GM21717 (cell line): ENCODE data around the gene CNR1.
"Not testable (repeated sequence)": the region's sequence is repeated elsewhere in the genome, so short reads cannot be mapped to it uniquely, and the experiment has no call there.

Experiments used
- ATAC-seq: cut with Tn5 transposase; IDR thresholded peaks from one replicate; pipeline ENCODE4 v1.9.1; 2021; ENCODE audit warnings: mild to moderate bottlenecking, moderate library complexity; ENCODE audit not compliant: unreplicated experiment

CNR1 gene

GRCh38 chr6:88165844-88166492, at the start of gene CNR1:
CNR1 (minus strand) TSS chr6:88166347; CDS start chr6:88145274, 21,073 bp downstream.
- ATAC-seq, result peak; percentile 41

DNA sequence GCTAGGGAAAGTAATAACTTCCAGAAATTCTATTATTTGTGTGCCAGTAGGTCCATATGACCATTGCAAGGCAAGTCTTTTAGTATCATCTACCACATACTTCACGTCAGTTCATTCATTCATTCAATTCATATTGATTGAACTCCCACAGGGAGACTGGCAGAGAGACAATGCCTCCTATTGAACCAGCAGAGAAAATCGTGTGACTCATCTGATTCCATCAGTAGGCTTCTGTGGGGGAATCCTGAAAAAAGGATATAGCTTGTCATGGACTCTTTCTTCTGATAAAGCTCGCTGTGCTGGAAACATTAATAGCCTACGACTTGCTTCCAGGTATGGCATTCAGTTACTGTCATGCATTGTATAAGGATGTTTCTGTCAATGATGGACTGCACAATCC, 45.3 kb upstream of the CNR1 start:
- no peak for ATAC-seq

DNA sequence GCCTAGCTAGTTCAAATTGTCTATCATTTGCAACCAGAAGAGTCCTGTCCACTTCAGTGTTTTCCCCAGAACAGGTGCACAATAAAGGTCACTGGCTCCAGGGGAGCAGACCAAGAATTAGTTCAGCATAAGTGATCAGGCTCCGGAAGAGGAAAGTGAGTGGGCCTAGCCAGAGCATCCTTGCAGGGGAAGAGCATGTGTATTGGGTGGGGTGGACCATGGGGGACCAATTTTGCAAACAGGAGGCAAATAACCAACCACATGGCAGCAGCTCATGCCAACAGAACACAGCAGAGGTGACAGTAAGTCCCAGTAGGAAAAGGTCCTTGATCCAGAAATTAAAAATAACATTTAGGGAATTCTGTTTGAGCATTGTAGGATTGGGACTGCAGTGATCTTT, 43.2 kb upstream of the CNR1 start:
- no peak for ATAC-seq

DNA sequence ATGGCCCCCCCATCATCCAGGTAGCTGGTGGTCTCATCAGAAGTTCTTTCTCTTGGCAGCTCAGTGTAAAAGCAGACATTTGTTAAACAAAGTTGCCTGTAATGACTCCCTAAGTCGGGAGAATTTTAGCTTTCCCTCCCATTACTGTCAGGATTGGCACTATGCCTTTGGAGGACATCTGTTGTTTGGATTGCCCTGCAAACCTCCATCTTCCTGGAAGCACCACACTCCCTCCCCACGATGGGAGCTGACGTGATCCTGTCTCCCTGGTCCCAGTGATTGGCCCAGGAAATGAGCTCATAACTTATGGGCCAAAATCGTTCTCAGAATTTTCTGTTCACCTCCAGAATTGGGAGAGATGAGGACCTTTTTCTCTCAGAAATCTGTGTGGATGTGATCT, 42.6 kb upstream of the CNR1 start:
- ATAC-seq, result no peak

GRCh38 chr6:88201734-88202133, 35.6 kb upstream of the CNR1 start:
- ATAC-seq, result not testable (repeated sequence)

DNA sequence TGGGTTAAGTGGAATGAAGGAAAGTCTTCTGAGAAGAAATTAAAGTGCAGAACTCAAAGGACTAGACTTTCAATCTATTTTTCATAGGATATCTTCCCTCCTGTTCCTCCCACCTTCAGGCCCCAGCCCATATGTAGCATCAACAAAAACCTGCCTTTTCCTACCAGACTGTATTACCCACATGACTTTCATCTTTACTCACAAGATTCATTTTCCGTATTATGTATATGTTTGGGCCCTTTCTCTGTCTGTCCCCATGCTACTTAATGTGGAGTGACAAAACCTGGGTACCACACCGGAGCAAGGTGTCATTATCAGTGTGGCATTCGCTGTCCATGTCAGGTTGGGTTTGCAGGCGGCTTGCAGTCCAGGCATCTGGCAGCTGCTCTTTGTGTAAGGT, 18.8 kb upstream of the CNR1 start:
- ATAC-seq, result no peak

- no peak for ATAC-seq
Observed at GRCh38 chr6:88183471-88183870, 17.3 kb upstream of the CNR1 start.

DNA sequence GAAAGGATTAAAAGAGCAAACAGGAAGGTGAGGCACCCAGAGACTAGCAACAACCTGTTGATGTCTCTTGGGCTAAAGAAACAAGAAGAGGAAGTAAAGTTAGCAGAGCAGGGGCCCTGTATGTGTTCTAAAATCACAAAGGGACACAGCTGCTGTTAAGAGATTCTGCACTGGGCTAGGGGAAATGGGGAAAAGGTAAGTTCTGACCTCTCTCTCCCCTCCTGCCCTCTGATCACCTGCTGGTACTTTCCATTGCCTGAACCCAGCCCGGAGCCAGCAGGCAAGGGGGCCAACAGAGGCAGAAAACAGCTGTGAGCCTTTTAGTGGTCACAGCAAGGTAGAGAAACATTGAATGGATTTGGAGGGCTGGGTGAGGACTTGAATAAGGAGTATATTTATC, 13.5 kb upstream of the CNR1 start:
- ATAC-seq, result peak; percentile 59

GRCh38 chr6:88177961-88178464, 11.9 kb upstream of the CNR1 start:
- ATAC-seq, result peak; percentile 73

GRCh38 chr6:88174906-88175305, 8.8 kb upstream of the CNR1 start:
- ATAC-seq, result no peak

DNA sequence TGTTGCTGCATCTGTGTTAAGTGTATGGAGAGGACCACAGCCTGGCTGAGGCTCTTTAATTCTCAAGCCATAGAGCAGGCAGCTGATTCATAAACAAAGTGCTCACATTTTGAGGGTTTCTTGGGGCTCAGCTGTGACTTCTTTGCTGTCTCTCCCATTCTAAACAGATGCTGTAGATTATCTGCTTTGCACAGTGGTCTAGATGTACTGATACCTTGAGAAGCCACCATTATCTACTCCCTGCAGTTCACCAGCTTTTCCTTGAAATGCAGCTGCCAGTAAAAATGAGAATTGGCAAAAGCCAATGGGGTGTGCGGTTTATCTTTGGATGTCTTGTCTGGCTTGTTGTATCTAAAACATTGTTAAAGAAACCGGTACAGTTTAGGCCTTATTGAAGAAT, 5.2 kb upstream of the CNR1 start:
- ATAC-seq, result no peak

DNA sequence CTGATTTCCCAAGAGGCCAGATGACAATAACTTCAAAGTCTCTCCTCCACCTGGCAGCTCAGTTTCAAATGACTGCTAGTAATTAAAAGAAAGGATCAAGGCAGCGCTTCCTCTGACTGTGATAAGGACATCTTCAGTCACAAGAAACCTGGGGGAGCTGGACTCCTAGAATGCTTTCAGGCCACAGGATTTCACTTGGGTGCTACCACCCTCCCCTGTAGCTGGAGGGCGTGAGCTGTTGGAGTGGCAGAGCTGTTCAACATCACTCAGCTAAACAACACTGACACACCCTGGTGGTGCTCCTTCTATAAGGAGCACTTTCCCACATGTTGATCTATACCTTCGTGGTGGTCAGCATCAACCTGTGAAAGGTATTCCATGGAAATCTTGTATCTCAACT, 2.2 kb upstream of the CNR1 start:
- ATAC-seq, result no peak

DNA sequence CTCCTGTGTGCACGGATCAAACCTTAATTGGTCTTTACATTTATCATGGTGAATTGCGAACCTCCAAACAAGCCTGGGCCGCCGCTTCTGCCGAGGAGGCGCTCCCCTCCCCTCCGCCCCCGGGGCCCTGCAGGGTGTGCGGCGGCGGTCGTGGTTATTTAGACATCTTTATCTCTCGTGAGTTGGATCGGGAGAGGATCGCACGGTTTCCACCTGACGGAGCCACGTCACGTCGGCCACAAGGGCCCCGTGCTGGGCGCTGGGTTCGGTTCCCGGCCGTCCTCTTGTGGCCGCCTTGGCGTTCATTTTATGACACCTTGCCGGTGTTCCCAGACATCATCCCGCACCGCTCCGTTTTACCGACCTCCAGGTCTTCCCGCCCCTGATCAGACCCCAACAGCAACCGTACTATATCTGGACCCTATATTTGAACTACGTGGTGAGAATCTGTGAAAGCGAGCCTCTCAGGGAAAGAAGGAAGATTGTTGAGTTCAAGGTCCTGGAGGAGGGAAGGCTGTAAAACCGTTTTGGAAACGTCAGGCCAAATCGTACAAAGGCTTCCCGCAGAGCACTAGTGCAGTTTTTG, 1.3 kb upstream of the CNR1 start:
- ATAC-seq, result peak; percentile 15

DNA sequence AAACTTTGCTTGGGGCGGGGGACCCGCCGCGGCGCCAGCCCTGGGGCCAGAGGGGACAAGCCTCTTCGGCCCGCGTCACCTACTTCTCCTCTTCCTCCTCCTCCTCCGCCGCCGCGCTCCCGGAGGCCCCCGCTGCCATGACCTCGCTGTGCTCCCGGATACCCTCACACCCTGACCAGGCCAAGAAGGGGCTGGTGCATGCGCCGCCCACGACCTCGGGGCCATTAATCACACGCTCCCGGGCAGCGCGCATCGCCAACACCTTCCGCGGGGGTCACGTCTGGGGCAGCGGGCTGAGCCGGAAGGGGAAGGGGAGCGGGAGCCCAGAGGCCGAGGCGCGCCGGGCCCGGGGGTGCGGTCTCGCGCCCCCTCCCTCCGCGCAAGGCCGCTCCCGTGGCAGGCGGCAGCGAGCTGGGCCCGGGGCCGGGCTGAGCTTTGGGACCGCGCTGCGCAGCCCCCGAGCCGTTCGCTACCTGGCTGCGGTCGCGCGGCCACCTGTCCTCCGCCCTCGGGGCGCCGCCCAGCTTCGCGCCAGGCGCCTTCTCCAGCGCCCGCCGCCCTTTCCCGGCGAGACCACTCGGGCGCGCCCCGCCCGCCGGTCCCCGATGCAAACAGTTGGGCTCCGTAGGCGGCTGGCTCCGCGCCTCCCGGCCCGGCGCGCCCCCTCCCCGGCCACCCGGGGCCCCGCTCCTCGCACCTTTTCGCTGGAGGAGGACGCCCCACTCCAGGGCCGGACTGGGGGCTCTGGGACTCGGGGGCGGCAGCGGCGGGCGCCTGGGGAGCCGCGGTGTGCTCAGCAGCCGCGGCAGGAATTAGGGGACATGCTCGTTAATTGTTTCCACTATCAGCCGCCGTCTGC, 575 bp upstream of the CNR1 start:
- peak; percentile 45 for ATAC-seq

DNA sequence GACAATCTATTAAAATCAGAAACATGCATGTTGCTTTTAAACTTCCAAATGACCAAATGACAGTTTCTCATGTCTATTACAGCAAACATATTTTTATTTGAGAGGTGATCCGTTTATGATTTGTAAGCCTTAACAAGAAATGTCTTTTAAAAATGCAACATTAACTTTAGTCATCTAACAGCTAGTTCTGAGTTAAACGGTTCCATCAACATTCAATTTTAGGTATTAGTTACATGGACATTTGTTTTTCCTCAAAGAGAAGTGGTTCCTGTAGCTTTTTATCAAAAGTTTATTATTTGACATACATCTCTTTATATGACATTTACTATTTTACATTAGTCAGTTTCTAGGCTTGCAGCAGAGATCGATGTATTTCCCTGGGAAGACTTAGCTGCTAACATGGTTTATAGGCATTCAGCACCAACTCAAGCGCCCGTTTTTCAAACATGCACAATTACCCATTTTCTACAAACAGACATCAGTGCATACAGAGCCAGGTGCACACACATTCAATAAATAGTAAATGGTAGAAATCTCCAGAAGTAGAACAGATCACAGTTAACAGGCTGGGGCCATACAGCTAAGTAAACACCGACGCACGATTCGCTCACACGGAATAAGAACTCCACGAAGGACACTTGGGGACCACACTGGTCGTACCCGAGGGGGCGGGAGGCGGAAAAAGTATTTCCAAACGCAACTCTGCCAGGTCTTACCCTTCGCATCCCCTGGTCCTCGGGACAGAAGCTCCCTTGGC, 882 bp downstream of the CNR1 start:
- no peak for ATAC-seq

GRCh38 chr6:88164061-88164460, 2.1 kb downstream of the CNR1 start:
- no peak for ATAC-seq

DNA sequence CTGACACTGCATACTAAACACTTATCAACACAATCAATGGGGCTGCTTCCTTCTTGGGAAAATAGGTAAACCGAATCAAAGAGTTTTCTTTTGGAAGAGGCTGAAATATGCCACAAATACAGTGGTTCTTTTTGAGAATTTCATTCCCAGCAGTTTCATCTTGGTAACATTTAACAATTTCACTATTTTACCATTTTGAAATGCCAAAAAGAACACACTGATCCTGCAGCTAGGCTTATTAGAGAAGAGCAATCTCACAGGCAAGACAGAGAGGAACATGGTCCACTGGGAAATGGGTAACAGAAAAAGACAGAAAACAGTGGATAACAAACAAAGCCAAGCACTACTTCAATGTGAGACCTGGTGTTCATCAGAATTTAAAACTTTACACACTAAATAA, 2.5 kb downstream of the CNR1 start:
- ATAC-seq, result no peak

DNA sequence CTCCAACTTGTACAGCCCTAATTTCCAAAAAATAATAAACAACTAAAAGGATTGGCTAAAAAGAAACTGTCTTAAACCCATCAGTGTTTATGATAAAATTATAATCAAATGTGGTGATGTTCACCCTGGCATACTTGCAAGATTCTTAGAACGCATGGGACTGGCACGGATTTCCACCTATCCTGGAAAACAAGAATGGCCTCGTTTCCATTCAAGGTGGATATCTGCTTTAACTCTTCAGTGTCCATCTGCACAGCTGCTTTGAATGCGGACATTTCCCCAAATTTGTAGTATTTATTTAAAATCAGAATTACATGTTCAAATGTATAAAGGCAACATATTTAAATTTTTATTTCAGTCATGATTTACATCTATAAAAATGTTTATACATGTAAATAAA, 4.2 kb downstream of the CNR1 start:
- no peak for ATAC-seq

- ATAC-seq, result no peak
Observed at GRCh38 chr6:88157106-88157505, 9.0 kb downstream of the CNR1 start.

DNA sequence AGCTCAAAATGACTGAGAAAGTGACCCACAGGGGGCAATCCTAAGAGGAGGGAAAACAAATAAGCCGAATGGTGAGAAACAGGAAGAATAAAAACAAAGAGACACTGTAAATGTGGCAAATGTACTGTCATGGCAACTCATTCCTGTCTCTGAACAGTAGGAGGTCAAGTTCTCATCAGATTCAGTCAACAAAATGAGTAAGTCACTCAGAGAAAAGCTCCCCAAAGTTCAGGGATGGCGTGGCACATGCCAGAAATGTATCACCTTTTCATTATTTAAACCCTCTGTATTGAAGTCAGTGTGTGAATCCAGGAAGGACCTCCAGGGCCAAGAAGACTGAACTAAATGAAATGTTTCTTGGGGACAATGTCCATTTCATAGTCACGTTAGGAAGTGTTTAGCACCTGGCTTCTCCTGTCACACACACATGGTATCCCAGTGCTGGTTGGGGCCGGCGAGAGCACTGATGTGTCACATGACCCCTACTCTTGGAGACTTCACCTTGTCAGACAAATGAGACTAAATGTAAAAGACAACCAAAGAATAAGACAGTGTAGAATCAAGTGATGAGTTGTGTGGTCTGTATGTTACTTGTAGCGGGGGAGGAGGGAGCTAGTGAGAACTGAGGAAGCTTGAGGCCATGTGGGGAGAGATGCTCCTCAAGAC, 20.7 kb downstream of the CNR1 start:
- ATAC-seq, result no peak
